NCI-H526 treated with DMSO at 0.1 percent for 48 hours (cell line): Measurements from ENCODE around the gene CD70.
"Not testable (repeated sequence)": the region's sequence is repeated elsewhere in the genome, so short reads cannot be mapped to it uniquely, and the experiment has no call there.

Source experiments
- DNase-seq: peaks from one replicate; lab custom pipeline; 2025; lab: John Stamatoyannopoulos, UW

Gene CD70

DNA sequence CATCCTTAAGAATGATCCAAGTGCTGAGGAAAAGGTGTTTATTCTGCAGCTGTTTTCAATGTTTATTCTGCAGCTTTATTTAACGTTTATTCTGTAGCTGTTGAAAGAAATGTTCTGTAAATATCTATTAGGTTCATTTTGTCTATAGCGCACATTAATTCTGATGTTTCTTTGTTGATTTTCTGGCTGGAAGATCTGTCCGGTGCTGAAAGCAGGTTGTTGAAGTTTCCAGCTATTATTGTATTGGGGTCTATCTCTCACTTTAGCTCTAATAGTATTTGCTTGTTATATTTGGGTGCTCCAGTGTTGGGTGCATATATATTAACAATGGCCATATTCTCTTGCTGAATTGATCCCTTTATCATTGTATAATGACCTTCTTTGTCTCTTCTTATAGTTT, 20.2 kb downstream of the CD70 start:
- no peak for DNase-seq

GRCh38 chr19:6568816-6569215, 22.1 kb downstream of the CD70 start:
- no peak for DNase-seq

GRCh38 chr19:6568010-6568526, 22.9 kb downstream of the CD70 start:
- DNase-seq: no peak

DNA sequence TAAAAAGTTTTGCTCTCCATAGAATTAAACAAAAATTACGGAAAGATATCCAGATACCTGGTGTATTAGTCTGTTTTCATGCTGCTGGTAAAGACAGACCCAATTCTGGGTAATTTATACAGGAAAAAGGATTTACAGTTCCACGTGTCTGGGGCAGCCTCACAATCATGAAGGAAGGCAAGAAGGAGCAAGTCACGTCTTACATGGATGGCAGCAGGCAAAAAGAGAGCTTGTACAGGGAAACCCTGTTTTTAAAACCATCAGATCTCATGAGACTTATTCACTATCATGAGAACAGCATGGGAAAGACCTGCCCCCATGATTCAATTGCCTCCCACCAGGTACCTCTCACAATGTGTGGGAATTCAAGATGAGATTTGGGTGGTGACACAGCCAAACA, 24.2 kb downstream of the CD70 start:
- not testable (repeated sequence) for DNase-seq

DNA sequence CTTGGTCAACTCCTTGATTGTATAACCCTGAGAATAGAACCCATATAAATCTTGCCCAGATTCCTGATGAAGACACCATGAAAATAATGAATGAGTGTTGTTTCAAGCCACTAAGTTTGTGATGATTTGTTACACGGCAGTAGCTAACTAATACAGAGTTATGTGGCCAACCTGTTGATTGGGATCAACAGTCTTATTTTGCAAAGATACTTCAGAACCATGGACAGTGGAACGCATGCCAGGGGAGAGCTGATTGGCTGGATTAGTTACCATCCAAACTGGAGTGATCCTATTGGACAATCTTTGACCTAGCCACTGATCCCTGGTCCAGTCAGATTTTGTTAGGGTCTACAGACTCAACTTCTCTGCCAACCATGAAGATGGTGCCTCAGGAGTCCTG, 26.6 kb downstream of the CD70 start:
- no peak for DNase-seq

- DNase-seq: not testable (repeated sequence)
Observed at GRCh38 chr19:6562437-6562836, 28.5 kb downstream of the CD70 start.

GRCh38 chr19:6556480-6557195, 34.3 kb downstream of the CD70 start:
- no peak for DNase-seq

- DNase-seq: no peak
Observed at GRCh38 chr19:6556043-6556449, 34.9 kb downstream of the CD70 start.

- DNase-seq: no peak
Observed at GRCh38 chr19:6551607-6552450, 39.1 kb downstream of the CD70 start.

GRCh38 chr19:6551091-6551490, 39.9 kb downstream of the CD70 start:
- no peak for DNase-seq

DNA sequence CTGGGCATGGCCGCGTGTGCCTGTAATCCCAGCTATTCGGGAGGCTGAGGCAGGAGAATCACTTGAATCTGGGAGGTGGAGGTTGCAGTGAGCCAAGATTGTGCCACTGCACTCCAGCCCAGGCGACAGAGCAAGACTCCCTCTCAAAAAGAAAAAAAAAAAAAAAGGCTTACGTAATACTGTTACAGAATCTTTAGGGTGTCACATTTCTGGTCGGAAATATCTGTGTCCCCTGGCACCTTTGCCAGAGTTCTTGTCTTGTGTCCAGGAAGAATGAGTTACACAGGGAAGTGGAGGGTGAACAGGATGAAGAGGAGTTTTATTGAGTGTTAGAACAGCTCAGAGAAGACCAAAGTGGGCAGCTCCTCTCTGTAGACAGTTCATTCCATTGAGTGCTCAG, 40.3 kb downstream of the CD70 start:
- not testable (repeated sequence) for DNase-seq

DNA sequence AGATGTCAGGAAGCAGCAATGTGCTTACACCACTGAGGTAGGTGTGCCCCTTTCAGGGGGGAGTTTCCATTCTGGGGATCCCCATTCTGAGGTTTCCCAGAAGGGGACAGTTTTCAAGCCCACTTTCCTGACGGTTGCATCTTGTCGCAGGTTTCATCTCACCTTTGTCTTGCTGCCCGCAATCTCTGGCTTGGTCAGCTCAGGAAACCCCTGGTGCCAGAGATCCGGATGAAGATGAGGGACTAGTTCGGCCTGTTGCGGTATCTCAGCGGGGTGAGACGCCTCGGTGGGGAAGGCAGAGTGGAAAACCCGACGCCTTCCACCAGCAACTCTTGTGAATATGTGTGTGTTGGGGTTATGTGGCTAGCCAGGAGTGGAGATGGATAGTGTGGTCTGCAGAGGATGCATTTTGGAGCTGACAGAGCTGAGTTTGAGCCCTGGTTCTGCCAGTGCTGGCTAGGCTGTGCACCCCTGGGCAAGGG, 47.0 kb downstream of the CD70 start:
- no peak for DNase-seq

GRCh38 chr19:6540918-6541689, 49.8 kb downstream of the CD70 start:
- DNase-seq: no peak

DNA sequence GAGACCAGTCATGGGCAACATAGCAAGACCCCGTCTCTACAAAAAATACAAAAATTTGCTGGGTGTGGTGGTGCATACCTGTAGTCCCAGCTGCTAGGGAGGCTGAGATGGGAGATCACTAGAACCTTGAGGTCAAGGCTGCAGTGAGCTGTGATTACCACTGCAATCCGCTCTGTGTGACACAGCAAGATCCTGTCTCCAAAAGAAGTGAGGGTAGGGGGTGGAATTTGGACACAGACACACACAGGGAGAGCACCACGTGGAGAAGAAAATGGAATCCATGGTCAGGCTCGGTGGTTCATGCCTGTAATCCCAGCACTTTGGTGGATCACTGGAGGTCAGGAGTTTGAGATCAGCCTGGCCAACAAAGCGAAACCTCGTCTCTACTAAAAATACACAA, 51.4 kb downstream of the CD70 start:
- DNase-seq: no peak
